ENCODE results near the gene PPFIA1.
A peak's percentile ranks its signal among the peaks of the same experiment; 100 is the strongest.
"Not testable (repeated sequence)": the region's sequence is repeated elsewhere in the genome, so short reads cannot be mapped to it uniquely, and the experiment has no call there.

Gene PPFIA1

DNA sequence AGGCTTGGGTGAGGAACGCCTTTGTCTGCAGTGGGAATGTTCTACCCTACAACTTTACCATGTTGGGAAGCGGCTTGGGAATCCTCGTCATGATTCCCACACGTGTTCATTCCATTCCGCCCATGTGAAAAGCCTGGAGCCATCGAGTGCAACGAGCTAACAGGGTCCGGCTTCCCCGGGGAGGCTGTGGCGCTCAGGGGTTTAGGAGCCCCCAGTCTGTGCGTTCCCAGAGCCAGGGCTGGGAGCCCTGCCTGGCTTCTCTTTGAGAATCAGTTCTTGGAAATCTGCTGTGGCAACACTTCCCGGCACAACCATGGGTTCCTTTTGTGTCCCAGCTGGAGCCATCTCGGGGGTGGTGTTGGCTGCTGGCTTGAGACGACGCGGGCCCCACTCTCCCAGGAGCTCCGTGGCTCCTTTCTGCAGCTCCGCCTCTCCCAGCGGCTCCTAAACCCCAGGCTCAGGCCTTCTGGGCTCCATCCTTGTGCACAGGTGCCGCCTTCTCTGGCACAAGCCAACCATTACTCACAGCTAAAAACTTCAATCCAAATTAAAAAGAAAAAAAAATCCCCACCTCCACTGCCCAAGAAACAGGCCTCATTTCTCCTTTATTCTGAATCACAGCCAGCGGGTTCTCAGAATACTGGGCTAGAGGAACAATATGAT lies 18.7 kb upstream of the PPFIA1 start:
- DNase-seq, result no peak

DNA sequence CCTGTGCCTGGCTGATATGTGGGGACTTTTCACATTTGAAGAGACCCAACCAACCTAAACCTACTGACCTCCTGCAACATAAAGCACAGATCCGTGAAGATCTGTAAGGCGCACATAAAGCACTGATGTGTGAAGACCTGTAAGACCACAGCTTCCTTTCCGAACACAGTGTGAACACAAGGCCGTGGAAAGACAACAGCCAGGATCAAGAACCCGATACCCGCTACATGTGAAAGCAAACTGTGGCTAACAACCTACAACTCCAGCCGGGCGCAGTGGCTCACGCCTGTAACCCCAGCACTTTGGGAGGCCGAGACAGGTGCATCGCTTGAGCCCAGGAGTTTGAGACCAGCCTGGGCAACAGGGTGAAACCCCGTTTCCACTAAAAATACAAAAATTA lies 17.6 kb upstream of the PPFIA1 start:
- no peak for DNase-seq

DNA sequence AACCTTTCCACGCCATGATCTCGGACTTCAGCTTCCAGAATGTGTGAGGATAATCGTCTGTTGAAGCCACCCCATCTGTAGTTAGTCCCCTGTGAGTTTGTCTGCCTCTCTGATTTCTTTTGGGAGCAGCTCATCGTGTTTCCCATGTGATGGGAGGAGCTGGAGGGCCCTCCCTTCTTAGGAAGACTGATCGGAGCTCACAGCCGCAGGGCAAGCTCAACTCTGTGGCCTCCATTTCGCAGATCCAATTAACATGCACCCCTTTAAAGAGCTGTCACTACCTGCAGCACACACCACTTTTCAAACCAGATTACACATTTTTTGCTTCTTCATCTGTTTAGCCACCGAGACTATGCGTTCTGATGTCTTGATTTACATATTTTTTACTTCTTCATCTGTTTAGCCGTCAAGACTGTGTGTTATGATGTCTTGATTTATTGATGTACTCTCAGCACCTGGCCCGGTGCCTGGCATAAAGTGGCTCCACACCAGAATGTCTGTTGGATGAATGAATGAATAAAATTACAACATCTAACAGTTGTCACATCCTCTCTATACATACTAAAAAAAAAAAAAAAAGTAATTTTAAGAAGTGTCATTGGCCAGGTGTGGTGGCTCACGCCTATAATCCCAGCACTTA lies 14.9 kb upstream of the PPFIA1 start:
- DNase-seq, result no peak

DNA sequence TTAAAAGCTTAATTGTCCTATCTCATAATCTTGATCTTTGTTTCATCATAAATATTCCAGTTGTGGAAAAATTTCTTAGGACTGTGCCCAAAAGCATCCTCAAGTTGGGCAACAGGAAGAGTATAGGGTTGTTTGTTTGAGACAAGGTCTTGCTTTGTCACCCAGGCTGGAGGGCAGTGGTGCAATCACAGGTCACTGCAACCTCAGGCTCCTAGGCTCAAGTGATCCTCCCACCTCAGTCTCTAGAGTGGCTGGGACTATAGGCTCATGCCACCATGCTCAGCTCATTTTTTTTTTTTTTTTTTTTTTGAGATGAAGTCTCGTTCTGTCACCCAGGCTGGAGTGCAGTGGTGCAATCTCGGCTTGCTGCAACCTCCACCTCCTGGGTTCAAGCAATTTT lies 11.4 kb upstream of the PPFIA1 start:
- DNase-seq, result peak in 3 of 4 experiments; percentile 17 to 43 (median 40)

DNA sequence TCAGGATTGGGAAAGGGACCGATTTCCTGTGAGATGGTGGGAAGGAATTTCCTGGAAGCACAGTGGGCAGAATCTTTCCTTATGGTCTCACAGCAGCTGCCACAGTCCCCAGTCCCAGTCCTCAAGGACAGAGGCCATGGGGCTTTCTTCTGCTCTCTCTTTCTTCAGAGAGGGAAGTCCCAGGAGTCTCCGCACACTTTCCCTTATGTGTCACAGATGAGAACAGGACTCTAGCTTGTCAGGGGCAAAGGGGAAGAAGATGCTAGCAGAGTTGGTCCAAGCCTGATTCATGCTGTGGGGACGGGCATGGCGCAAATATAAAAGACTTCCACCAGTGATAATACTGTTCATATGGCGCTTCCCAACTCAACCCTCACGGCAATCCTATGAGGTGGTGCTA lies 7.5 kb upstream of the PPFIA1 start:
- peak in 2 of 4 experiments; percentile 10 to 12 for DNase-seq

DNA sequence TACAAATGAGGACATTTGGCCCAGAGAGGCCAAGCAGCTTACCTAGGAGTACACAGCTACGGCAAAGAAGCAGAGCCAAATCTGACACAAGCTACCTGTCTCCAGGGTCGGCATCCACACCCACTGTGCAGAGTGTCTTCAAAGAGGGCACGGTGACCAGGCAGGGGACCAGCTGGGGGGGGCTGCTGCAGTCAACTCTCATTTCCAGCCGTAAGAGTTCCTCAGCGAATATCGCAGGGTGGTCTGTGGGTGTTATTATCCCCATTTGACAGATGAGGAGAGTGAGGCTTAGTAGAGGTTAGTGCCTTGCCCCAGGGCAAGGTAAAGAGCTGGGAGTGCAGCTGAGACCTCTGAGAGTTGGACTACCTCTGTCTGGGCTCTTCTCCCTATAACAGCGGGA lies 7.1 kb upstream of the PPFIA1 start:
- no peak for DNase-seq

DNA sequence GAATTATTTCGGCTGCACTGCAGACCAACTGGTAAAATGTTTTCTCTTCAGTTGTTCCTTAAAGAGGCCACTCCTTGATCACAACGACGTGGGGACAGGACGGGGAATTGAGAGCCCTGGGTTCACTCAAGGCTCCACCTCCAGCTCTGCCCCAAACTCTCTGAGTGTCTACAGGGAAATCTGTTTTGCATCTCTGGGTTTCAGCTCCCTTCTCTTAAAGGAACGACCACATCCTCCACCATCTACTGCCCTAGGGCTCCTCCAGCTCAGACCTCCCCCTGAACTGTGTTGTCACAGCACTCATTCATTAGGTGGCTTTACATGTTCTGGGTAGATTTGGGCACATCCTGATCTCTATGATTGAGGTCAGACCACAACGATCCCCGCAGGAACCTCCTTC lies 5.1 kb upstream of the PPFIA1 start:
- DNase-seq, result no peak

DNA sequence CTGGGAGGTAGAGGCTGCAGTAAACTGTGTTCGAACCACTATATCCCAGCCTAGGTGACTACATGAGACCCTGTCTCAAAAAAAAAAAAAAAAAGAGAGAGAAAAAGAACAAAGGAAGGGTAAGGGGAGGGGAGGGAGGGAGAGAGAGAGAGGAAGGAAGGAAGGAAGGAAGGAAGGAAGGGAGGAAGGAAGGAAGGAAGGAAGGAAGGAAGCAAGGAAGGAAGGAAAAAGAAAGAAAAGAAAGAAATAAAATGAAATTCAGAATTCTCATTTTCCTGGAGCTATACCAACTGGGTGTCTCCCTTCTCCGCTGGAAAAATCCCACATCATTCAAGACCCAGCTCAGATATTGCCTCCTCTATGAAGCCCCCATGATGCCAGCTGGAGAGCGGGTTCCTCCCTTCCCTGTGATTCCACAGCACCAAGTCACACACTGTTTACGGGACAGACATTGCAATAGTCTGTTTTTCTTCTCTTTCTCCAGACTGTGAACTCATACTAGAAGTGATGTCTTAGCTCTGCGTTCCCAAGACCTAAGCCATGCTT lies 3.0 kb upstream of the PPFIA1 start:
- DNase-seq, result no peak

DNA sequence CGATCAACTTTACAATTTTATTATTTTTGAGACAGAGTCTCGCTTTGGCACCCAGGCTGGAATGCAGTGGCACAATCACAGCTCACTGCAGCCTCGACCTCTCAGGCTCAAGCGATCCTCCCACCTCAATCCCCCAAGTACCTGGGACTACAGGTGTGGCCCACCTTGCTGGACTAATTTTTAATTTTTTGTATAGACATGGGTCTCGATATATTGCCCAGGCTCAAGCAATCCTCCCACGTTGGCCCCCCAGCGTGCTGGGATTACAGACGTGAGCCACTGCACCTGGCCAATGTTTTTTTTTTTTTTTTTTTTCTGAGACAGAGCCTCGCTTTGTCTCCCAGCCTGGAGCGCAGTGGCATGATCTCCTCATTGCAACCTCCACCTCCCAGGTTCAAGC lies 2.0 kb upstream of the PPFIA1 start:
- DNase-seq, result no peak

DNA sequence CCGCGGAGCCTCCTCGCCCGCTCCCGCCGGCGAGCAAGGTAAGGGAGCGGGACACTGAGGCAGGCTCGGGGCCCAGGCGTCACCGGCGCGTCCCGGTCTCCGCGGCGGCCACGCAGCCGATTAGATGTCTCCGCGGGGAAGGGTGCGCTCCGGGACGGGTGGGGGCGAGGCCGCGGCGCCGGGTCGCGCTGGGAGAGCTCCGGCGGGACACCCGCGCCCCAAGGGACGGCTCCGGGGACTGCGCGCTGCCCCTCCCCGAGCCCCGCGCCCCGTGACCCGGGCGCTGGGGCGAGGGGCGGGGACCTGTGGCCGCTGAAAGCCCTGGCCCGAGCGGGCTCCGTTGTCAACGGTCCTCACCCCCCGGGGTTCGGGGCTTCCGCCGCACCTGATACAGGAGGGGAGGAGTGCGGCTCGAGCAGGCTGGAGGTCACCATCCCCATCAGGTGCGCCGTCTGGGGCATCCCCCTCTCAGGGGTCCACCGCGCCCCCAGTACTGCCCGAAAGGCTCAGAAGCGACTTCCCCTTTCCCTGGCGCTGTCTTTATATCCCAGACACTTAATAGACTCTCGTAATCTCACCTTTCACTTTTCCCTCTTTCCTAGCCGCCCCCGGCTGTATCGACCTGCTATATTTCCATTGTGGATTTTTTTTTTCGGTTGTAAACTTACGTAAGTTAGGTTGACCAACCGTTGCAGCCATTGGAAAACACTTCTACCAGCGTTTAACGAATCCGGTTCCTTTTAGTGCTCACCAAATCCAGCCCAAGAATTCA lies 573 bp downstream of the PPFIA1 start:
- peak; percentile 63 to 85 (median 72) for DNase-seq

DNA sequence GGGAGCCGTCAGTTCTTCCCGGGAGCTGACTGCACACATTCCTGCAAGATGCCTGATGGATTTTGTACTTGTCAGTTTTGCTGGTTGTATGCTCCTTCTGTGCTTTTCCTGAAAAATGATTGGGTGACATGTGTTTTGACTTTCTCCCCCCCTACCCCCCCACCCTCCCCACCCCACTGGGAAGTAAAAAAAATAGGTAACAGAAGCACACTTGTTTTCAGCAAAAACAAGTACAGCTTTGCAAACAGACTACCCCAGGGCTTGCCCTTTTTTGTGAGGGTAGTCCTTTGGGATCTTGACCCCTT lies 1.1 kb downstream of the PPFIA1 start:
- no peak for DNase-seq

DNA sequence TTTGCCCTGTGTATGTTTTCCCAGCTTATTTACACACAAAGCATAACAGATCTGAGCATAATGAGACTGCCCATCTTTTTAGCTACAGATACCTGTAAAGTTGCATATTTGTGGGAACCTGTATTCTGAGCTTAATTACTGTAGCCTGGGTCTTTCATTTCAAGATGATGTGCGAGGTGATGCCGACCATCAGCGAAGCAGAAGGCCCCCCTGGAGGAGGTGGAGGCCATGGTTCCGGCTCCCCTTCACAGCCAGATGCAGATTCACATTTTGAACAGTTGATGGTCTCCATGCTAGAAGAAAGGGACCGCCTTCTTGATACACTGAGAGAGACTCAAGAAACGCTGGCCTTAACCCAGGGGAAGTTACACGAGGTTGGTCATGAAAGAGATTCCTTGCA lies 1.5 kb downstream of the PPFIA1 start:
- no peak for DNase-seq

DNA sequence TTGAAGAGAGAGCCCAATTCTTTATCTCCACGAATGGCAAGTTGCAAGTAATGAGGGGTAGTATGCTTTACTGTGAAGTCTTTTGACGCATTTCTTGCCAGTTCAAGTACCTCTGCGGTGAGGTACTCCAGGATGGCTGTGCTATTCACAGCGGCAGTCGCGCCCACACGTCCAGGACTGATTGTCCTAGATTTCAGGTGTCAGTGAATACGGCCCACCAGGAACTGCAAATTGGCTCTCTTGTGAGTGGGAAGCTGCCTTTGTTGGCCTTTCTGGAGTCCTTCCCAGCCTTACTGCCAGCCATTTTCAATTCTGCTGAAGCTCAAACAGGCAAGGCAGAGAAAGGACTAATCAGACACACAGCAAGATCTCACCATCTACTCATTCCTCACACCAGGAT lies 8.5 kb downstream of the PPFIA1 start:
- no peak for DNase-seq

DNA sequence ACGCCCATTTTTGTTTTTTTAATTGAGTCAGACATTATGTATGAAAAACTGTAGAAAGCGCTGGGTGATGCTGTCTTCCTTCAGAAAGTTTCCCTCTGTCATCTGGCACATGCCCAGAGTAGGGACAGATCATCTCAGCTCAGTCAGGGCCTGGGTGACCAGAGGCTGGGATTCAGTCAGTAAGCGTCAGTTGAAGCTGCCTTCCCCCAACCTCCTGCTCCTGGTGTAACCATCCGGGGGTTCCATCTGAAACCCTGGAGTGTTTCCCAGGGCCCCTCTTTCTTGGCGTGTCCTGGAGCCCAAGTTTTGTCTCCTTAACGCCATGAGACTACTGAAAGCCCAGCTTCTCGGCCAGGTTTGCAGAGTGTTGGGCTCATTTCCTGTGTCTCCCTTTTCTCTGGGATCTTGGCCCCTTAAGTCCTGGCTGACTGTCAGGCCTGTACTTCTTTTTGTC lies 10.7 kb downstream of the PPFIA1 start:
- no peak for DNase-seq

DNA sequence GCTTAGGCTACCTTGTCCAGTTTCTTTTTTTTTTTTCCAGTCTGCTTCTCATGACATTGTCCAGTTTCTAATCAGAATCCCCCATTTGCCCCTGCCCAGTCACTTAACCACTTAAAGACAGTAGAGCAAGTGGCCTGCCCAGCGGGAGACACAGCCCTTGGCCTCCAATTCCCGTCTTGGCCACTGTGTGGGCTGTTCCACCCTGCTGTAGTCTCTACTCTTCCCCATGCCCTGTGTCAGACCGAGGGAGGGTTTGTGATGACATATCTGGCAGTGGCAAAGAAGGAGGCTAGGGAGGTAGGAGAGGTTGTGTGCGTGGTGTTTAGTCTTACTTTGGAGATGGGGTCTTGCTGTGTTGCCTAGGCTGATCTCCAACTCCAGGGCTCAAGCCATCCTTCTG lies 11.5 kb downstream of the PPFIA1 start:
- DNase-seq, result no peak

DNA sequence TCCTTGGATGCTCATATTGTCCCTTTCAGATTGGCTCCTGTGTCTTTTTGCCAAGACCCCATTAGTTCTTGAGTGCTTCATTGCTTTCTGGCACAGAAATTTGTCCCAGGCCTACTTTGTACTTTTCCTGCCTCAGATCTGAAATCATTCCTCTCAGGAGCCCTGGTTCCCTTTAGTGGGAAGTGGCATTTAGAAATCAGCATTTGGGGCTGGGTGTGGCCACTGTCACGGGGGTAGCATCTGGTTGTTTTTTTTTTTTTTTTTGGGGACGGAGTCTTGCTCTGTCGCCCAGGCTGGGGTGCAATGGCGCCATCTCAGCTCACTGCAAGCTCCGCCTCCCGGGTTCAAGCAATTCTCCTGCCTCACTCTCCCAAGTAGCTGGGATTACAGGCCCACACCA lies 18.2 kb downstream of the PPFIA1 start:
- peak in 2 of 4 experiments; percentile 37 to 51 for DNase-seq

DNA sequence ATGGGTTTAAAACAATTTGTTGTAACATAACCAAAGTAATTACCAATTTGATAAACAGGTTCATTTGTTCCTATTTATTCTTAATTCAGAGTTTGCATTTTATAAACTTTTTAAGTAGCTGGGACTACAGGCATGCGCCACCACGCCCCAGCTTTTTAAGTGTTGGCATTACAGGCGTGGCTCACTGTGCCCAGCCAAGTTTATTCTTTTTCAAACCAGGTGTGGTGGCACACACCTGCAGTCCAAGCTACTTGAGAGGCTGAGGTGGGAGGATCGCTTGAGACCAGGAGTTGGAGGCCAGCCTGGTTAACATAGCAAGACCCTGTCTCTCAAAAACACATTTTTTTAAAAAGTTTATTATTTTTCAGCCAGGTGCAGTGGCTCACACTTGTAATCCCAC lies 19.1 kb downstream of the PPFIA1 start:
- DNase-seq, result no peak

DNA sequence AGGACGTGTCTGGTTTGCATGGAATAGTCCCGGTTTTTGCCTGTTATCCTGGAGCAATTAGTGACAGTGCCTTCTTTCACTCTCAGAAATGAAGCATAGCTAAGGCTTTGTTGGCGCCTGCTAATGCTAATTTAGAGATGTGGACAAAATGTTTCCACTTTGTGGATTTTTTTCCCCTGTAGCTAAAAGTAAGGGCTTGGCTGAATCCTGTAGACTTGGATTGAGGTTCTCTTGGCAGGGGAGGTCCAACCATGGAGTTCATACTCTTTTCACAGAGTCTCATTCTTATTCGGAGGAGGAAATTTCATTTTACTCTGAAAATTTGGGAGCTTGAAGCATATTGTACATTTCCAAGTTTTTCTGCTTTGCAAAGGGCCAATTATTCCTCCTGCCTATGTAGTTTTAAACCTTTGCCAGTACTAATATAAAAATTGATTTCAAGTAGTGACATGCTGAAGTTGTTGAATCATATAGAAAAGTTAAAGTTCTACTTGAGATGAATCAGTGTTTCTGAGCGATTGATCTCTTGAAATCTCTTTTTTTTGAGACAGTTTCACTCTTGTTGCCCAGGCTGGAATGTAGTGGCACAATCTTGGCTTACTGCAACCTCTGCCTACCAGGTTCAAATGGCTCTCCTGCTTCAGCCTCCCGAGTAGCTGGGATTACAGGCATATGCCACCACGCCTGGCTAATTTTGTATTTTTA lies 20.0 kb downstream of the PPFIA1 start:
- no peak for DNase-seq

DNA sequence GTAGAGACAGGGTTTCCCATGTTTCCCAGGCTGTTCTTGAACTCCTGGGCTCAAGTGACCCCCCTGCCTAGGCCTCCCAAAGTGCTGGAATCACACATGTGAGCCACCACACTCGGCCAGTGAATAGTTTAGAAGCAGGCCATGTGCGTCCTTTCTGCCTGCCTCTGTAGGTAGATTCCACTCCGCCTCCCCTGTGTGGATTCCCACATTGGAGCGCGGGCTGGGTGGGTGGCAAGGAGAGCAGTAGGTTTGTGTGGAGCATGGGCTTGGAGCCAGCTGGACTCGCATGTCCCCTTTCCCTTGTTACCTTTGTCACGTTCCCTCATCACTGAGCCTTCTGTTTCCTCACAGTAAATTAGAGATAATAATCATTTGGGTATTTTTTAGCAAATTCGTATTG lies 21.7 kb downstream of the PPFIA1 start:
- no peak for DNase-seq

DNA sequence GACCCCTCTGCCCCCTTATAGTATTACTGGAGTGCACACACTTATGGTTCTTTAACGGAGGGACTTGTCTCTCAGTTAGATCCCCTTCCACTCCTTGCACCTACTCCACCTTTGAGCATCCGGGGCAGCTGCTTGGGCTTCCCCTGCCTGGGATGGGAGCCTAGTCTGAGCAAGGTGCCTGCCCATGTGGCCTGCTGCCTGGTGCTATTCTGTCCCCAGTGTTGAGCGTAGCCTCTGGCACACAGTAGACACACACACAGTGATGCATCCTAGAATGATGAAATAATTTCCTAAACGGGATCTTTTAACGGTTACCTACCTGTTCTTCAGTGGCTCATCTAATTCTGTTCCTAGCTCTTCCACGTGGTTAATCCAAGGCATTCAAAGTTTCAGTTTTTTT lies 22.4 kb downstream of the PPFIA1 start:
- no peak for DNase-seq

DNA sequence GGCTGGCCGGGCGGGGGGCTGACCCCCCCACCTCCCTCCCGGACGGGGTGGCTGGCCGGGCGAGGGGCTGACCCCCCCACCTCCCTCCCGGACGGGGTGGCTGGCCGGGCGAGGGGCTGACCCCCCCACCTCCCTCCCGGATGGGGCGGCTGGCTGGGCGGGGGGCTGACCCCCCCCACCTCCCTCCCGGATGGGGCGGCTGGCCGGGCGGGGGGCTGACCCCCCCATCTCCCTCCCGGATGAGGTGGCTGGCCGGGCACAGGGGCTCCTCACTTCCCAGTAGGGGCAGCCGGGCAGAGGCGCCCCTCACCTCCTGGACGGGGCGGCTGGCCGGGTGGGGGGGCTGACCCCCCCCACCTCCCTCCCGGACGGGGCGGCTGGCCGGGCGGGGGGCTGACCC lies 24.7 kb downstream of the PPFIA1 start:
- DNase-seq, result not testable (repeated sequence)

DNA sequence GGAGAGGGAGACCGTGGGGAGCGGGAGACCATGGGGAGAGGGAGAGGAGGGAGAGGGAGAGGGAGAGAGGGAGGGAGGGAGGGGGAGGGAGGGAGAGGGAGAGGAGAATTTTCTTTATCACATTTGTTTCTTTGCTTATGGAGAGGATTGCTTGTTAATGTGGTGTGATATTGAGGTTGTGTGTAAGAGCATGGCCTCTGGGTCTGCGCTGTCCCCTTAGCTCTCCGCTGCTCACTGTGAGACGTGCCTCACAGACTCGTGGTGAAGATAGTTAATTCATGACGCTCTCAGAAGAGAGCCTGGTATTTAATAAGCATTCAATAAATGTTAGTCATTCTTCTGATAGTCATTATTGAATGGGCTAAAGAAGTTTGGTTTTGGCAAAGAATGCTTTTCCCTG lies 26.2 kb downstream of the PPFIA1 start:
- no peak for DNase-seq

DNA sequence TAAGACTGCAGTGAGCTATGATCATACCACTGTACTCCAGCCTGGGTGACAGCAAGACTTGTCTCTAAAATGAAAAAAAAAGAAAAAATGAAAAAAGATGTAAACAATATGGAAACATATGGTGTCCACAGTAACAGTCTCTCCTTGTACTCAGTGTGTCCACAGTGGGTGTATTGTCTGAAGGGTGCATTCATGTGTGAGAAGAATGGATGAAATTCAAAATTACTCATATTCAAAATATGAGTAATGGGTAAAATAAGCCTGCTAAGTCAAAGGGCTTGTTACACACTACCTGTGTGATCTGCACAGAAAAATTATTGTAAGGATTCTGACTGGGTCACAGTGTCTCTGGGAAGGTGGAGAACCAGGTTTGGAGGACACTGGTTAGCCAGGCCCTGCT lies 26.9 kb downstream of the PPFIA1 start:
- DNase-seq, result no peak

Measured in suppressor macrophage (primary cell).